Measurements from ENCODE around the gene TWIST2. TPM values are rescaled to one million over a fixed set of nuclear protein-coding genes. Genes with fewer than 3 reads are reported as not detected.
A peak's percentile ranks its signal among the peaks of the same experiment; 100 is the strongest.

Gene TWIST2
- polyA plus RNA-seq, 1 donor: 7.3 TPM

DNA sequence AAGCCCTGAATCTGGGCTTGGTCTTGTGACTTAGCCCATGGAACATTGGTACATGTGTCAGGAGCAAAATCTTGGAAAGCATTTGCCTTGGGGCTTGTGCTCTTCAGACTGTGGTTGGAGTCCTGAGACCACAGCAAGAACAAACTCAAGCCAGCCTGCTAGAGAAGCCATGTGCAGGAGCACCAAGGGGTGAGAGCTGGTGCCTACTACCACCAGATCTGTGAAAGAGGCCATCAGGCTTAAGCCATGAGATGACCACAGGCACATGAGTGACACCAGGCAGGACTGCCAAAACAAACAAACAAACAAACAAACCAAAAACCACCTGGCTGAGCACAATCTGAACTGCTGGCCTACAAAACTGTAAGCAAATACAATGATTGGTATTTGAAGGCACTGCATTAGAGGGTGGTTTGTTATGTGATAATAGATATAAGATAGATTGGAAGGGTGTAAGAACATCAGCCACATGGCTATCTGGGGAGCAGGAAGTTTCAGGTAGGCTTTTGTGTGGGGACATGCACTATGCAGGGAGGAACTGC lies 9.0 kb upstream of the TWIST2 start:
- DNase-seq: no peak

DNA sequence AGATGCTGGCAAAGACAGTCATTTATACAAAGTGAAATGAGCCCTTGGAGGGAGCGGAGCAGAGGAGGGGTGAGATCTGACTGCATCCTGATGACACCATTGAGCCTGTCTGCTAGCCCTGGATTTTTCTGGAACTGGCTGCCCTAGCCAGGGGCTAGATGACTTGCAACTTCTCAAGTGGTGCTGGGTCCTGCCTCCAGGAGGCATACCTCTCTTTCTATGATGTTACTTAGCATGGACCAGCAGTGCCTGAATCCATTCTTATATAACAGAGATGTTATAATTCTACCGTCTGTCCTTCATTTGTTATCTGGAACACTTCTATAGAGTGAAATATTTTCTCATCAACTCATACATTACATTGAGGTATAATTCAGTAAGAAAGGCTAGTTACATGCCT lies 8.5 kb upstream of the TWIST2 start:
- DNase-seq: no peak

GRCh38 chr2:238841542-238842164 lies 6.2 kb upstream of the TWIST2 start:
- no peak for DNase-seq

GRCh38 chr2:238843476-238843875 lies 4.4 kb upstream of the TWIST2 start:
- DNase-seq: no peak

DNA sequence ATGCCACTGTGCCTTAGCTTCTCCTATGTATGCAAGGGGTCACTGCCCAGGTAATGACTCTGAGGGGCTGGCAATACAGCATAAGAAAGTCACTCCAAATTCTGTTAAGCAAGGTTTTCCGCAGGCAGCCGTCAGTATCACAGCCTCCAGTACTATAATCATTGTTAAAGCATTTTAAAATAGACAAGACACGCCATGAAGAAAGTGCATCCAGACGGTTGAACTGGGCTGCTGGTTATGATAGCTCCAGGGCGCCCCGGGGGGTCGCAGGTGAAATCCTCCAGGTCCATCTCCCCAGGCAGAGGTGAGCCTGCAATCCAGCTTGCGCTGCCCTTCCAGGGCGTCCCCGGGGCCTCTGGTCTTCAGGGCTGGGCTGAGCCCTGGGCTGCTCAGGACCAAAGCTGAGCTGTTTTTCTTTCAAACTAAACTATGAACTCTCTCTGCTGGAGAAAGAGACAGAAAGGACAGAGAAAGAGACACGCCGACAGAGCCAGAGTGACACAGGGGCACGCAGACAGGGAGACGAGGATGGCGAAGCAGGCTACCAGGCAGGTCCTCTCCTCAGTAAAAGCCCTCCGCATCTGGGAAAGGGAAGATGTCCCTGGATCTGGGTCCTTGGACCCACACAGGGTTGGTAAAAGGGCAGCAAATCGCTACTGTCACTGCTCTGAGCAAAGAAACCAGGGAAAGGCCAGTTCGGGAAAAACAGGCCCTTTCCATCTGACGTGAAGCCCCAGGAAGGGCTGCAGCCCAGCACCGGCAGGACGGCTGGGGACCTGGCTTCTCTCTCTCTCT lies 2.1 kb upstream of the TWIST2 start:
- no peak for DNase-seq

GRCh38 chr2:238846378-238846627 lies 1.6 kb upstream of the TWIST2 start:
- no peak for DNase-seq

DNA sequence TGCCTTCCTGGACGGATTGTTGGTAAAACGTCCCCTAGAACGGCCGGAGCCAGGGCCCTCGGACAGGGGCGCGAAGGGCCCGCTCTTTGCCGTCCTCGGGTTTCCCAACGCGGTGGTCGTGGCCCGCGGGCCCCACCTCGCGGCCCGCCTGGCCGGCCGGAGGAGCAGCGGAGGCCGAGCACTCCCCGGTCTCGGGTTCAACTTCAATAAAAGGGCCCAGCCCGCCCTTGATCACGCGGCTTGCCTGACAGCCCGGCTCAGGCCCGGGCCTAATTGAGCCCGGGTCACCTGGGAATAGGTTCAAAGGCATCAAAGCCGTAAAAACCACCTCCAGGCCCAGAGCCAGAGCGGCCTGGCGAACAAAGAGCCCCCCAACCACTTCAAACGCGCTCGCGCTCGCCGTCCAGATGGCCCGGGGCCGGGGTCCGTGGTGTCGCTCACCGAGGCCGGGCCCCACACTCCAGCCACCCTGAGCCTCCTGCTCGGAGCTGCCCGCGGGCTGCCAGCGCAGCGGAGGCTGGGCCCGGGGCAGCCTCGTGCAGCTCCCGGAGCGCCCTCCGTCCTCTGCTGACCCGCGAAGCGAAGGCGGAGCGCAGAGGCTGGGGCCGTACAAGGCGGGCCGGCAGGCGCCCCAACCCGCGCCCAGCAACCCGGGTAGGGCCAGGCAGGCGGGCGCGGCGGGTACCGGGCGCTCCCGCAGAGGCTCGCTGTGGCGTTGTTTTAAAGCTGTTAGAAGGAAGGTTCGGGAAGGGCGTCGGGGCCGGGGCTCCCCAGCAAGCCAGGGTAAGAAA lies 1.1 kb upstream of the TWIST2 start:
- DNase-seq: peak; percentile 42

DNA sequence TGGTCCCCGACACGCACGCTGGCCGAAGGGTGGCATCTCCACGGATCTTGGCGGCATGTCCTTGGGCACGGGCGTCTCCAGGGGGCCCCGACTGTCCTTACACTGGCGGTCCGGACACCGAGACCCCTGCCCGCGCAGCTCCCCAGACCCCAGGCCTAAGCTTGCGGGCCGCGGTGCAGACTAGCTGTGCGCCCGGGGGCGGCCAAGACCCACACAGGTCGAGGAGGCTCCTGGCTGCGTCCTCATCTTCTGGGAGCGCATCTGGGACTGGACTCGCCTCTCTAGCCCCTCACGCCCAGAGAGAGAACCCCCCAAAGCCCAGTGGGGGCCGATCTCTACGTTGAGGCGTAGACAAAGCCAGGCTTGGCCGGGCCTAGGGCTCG lies 475 bp upstream of the TWIST2 start:
- no peak for DNase-seq

GRCh38 chr2:238848691-238848975 lies 748 bp downstream of the TWIST2 start:
- no peak for DNase-seq

GRCh38 chr2:238848976-238849853 lies 1.3 kb downstream of the TWIST2 start:
- no peak for DNase-seq

- DNase-seq: no peak
These were observed 2.2 kb downstream of the TWIST2 start for GRCh38 chr2:238850091-238850490.

DNA sequence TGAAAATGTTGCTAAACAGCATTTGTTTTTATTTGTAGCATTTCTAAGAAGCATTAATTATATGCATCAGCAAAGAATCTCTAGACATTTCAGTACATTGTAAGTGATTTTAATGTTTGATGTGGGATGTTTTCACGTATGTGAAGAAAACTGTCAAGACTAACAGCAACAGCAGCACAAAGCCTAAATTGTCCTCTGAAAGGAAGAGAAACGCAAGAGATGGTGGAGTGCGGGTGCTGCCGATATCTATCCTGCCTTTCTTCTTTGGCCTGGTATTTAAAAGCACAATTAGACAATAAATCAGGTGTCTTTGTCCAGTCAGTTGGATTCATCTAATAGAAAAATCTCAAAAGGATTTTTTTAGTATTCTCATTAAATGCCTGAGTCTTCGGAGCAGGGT lies 3.1 kb downstream of the TWIST2 start:
- no peak for DNase-seq

DNA sequence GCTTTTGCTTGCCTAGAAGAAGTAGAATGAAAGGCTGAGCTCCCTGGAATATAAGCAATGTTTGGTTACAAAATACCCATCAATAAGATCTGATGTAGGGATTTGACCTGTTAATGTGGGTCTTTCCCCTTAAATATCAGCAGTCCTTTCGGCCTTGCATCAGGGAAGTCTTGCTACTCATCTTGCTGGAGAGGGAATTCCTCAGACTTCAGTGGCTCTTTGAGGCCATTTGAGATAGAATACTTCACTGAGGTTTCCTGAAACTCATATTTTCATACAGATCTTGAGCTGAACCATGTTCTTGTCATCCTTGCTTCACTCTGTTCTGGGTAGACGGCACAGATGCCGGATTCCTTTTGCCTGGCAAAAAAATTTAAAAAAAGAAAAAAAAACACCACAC lies 3.9 kb downstream of the TWIST2 start:
- no peak for DNase-seq

DNA sequence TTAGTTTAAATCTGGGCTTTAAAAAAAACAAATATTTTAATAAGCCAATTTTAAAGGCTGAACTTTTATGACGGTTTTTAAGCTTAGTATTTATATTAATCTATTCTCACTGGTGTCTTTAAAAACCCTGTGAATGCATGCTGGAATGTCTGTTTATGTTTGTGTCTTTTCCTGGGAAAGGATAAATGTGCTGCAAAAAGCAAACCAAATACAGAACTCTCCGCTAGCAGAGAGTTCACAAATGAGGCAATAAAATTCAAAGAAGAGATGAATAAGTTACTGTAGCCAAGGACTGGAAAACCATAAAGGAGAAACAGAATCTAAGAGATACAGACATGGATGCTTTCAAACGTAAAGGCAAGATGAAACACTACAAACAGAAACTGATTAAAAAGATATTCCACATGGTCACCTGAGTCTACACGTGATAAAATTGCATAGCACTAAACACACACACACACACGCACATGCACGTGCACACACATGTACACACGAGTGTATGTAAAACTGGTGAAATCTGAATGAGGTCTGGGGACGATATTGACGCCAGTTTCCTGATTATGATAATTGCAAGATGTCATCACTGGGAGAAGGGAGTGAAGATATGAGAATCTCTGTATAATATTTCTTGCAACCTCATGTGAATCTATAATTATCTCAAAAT lies 4.5 kb downstream of the TWIST2 start:
- DNase-seq: no peak

DNA sequence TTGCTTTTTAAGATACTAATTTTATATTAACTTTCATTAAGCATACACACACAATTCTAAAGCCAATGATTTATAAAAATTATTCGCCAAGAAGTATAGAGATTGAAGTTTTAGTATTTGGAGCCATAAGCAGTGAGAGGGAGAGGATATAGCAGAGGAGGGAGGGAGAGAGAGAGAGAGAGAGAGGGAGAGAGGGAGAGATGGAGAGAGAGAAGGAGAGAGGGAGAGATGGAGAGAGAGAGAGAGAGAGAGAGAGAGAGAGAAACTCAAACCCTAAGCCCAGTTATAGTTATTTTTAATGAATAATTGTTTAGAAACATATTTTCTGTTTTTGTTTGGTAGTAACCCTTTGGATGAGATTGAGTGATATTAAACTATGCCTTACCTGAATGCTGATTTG lies 5.3 kb downstream of the TWIST2 start:
- DNase-seq: no peak

DNA sequence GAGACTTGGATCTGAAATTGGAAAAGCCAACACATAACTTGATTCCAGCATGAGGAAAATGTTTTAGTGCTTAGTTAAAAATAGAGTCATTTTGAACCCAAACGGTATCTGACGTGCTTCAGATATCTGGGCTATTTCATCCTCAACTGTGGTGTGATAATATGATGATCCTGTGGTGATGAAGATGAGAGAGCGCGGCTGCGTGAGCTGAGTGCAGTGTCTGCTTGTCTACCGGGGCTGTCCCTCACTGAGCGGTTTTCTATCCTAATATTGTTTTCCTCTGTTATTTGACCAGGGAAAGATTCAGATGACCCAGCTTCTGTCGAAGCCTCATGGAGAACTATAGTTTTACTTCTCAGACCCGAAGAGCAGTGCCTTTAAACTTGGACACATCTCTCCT lies 5.8 kb downstream of the TWIST2 start:
- DNase-seq: no peak

DNA sequence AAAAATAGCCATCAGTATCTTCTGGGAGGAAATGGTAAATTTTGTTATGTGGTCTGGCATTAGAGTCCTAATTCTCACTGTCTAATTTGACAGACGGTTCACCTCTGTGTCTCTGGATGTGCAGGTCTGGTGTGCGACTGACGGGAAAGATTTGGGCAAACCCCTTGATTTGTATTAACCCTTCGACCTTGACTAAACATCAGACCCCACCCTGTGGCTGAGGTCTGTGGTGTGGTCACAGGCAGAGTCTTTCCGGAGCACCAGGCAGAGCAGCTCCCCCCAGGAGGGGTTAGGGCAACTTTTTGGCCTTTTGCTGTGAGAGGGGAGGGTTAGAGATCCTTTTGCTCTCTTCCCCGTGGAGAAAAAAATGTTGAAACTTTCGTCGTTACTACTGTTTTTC lies 6.4 kb downstream of the TWIST2 start:
- no peak for DNase-seq

DNA sequence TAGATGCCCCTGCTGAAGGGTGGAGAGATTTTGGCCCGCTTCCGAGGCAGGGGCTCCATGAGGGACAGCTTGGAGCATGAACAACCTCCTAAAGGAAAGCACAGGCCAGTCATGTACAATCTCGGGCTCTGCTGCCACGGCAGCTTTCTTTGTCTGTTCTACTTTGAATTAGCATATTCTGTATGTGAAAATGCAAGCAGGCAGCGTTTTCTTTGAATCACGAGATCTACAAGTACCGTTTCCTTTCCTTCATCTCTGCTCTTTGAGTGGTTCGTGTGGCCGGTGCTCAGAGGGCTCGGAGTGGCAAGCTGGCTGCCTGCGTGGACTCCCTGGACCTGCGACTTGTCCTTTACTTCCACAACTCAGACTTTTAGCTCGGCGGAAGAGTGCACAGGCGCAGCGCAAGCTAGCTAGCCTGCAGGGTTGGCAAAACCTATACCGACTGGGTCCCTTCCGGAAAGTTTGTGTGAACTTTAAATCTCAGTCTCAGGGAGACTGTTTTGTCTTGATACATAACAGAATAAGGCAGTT lies 6.9 kb downstream of the TWIST2 start:
- DNase-seq: no peak

DNA sequence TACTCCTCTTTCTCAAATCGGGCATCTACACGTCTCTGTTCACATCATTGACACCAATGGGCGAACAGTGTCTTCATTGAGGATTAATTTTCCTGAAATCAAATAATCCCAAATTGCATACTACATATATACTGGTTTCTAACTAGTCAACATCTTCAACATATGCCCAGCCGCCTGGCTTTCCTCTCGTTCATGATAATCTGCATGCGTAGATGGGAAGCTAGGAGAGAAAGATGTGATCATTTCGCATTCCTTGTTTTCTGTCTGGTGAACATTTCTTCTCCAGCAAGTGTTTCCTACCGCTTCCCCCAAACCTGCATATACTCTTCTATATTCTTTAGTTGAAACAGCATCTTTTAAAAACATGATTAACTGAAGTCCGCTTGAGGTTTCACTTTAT lies 7.4 kb downstream of the TWIST2 start:
- DNase-seq: no peak

- DNase-seq: no peak
These were observed 8.2 kb downstream of the TWIST2 start for GRCh38 chr2:238855891-238856580.
